A673 (cell line): ENCODE measurements around the gene PPP2R5A. TPM values are rescaled to one million over a fixed set of nuclear protein-coding genes. Genes with fewer than 3 reads are reported as not detected.

Experiments used
- BruUV-seq: library from RNA; stranded (reverse); fragments of 400-500 nt; replicated peaks from 2 replicates; lab custom pipeline; 2021; lab: Mats Ljungman, UMichigan
- CTCF ChIA-PET: fragments of 300-600 bp; sonication (Branson Sonifier 250); formaldehyde crosslinking; loops from one replicate; lab custom pipeline; 2022; ENCODE audit warnings: antibody characterized with exemption; lab: Charles Lee
- POLR2A ChIA-PET: fragments of 300-600 bp; sonication (Branson Sonifier 250); formaldehyde crosslinking; loops from one replicate; lab custom pipeline; 2022; ENCODE audit warnings: antibody characterized with exemption; ENCODE audit not compliant: low non-redundant PET; lab: Charles Lee
- DNase-seq: peaks from one replicate; pipeline ENCODE4 v3.0.0-alpha.2; 2015; ENCODE audit warnings: low spot score
- H3K27ac ChIP-seq: fragments of 200-600 bp; sonication (generic); 2 replicates; pipeline ENCODE4 v1.5.1; 2016; ENCODE audit warnings: mixed run types, low read depth, mild to moderate bottlenecking, mixed read lengths, antibody characterized with exemption, low read length; ENCODE audit not compliant: poor library complexity, severe bottlenecking
- H3K27me3 ChIP-seq: fragments of 200-600 bp; sonication (generic); replicated peaks from 2 replicates; pipeline ENCODE4 v1.6.1; 2017; ENCODE audit warnings: mixed run types, low read depth, mild to moderate bottlenecking, mixed read lengths, antibody characterized with exemption, low read length; ENCODE audit not compliant: insufficient read depth, poor library complexity
- H3K36me3 ChIP-seq: fragments of 200-600 bp; sonication (generic); 2 replicates; pipeline ENCODE4 v1.6.1; 2016; ENCODE audit warnings: mixed run types, mild to moderate bottlenecking, mixed read lengths, antibody characterized with exemption, low read length; ENCODE audit not compliant: insufficient read depth, poor library complexity, severe bottlenecking
- H3K4me1 ChIP-seq: fragments of 200-600 bp; sonication (generic); 2 replicates; pipeline ENCODE4 v1.6.1; 2017; ENCODE audit warnings: mixed run types, mild to moderate bottlenecking, mixed read lengths, antibody characterized with exemption, low read length; ENCODE audit not compliant: insufficient read depth, poor library complexity, severe bottlenecking
- H3K4me3 ChIP-seq: fragments of 200-600 bp; sonication (generic); 2 replicates; pipeline ENCODE4 v1.5.1; 2016; ENCODE audit warnings: low read depth, mixed run types, mild to moderate bottlenecking, mixed read lengths, low read length; ENCODE audit not compliant: poor library complexity, severe bottlenecking
- H3K9me3 ChIP-seq: fragments of 200-600 bp; sonication (generic); 2 replicates; pipeline ENCODE4 v1.6.1; 2016; ENCODE audit warnings: mixed run types, low read depth, mild to moderate bottlenecking, mixed read lengths, antibody characterized with exemption, low read length; ENCODE audit not compliant: poor library complexity, severe bottlenecking
- EZH2 ChIP-seq: fragments of 200-600 bp; sonication (generic); IDR thresholded peaks from 2 replicates; pipeline ENCODE4 v1.6.1; 2017; ENCODE audit warnings: borderline replicate concordance, low read depth, mild to moderate bottlenecking, mixed read lengths, antibody characterized with exemption, low read length; ENCODE audit not compliant: poor library complexity, severe bottlenecking
- intact Hi-C: fragments of 100-400 bp; cut with micrococcal nuclease; formaldehyde crosslinking; loops from one replicate; pipeline ENCODE4 v1.10.0; 2022; ENCODE audit not compliant: unreplicated experiment
- total RNA-seq: library from RNA; stranded (reverse); gene quantifications from 2 replicates; pipeline ENCODE4 v1.2.3, GENCODE V29; 2021
- TF ChIP-seq, protein P1 (sequence below): fragments of 300-800, 200-600 bp; sonication (generic); conservative IDR thresholded peaks from 2 replicates; pipeline ENCODE4 v1.5.1; 2017; ENCODE audit warnings: low read depth, mild to moderate bottlenecking, antibody characterized with exemption, low read length, moderate library complexity, mixed read lengths

The PPP2R5A gene
- total RNA-seq, 1 experiment from 2014 or later: 13.9 TPM

DNA sequence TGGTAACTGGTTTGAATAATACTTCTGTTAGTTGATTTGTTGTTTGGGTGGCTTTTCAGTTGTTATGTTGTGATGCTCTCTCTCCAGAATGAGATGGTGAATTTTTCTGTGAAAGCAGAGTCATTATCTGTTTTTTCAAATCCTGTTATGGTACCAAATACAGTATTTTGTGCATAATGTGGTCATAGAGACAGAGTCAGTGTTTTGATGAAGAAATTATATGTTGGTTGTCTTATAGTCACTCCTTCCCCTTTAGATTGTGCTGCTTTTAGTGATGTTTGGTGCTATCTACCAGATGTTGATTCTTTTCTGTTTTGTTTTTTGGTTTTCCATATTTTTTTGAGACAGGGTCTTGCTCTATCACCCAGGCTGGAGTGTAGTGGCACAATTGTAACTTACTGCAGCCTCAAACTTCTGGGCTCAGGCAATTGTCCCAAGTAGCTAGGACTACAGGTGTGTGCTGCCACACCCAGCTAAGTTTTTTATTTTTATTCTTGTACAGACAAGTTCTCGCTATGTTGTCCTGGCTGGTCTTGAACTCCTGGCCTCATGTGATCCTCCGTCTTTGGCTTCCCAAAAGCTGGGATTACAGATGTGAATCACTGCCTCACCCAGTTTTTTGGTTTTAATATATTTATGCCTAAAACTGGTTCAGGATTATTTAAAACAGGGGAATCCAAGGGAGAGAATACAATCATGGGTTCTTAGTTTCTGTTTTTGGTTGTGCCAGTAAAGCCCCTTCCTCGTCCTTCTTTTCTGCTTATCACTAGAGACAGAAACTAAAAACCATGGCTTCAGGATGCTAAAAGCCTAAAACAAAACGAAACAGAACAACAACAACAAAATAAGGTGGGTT is 7.3 kb downstream of the PPP2R5A start:
- CTCF ChIA-PET: no interaction called here
- Histone ChIP-seq H3K9me3 (no peaks in the 10 kb centered on the region), H3K4me3 (no peak overlapping the region), H3K4me1 (peaks cover 28% of the 10 kb centered on the region), H3K27ac (no peak overlapping the region), H3K36me3 (no peaks in the 10 kb centered on the region), H3K27me3 (no peaks in the 10 kb centered on the region)
- POLR2A ChIA-PET: no interaction called here
- no peak for DNase-seq
- intact Hi-C loops: no loop called here
- BruUV-seq: no TSS peak
- TF ChIP-seq, protein P1, sequence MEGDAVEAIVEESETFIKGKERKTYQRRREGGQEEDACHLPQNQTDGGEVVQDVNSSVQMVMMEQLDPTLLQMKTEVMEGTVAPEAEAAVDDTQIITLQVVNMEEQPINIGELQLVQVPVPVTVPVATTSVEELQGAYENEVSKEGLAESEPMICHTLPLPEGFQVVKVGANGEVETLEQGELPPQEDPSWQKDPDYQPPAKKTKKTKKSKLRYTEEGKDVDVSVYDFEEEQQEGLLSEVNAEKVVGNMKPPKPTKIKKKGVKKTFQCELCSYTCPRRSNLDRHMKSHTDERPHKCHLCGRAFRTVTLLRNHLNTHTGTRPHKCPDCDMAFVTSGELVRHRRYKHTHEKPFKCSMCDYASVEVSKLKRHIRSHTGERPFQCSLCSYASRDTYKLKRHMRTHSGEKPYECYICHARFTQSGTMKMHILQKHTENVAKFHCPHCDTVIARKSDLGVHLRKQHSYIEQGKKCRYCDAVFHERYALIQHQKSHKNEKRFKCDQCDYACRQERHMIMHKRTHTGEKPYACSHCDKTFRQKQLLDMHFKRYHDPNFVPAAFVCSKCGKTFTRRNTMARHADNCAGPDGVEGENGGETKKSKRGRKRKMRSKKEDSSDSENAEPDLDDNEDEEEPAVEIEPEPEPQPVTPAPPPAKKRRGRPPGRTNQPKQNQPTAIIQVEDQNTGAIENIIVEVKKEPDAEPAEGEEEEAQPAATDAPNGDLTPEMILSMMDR: no peak
- TF ChIP-seq EZH2: no peak

DNA sequence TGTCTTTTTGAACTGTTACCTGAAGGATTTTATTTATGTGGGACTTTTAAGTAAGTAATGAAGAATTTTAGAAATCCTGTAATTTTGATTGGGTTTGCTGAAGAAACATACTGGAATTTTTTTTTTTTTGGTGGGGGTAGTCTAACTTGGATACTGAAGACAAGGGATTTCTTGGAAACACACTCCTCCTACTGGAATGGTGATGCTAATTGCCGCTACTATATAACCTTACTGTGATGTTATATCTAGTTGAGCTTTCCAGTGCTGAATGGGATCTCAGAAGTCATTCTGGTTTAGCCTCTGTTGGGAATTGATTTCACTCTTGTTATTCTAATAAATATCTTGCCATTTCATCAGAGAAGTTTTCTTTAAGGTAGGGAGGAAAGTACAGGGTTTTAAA is 8.4 kb downstream of the PPP2R5A start:
- intact Hi-C loops: no loop called here
- no peaks in the 10 kb centered on the region for H3K9me3 ChIP-seq
- H3K27ac ChIP-seq: no peak overlapping the region
- ChIA-PET CTCF (interaction anchor here (0.6 kb wide), 1 partner anchor 320 kb away, joined by 3 read pairs; no protein-coding TSS in a partner anchor), POLR2A (no interaction called here)
- no peaks in the 10 kb centered on the region for H3K27me3 ChIP-seq
- no peak overlapping the region for H3K4me3 ChIP-seq
- H3K36me3 ChIP-seq: no peaks in the 10 kb centered on the region
- TF ChIP-seq, protein P1: peak; percentile 27; the same call in 1 of the 2 replicates
- no peak for TF ChIP-seq EZH2
- H3K4me1 ChIP-seq: peaks cover 23% of the 10 kb centered on the region
- DNase-seq: no peak
- BruUV-seq: no TSS peak

DNA sequence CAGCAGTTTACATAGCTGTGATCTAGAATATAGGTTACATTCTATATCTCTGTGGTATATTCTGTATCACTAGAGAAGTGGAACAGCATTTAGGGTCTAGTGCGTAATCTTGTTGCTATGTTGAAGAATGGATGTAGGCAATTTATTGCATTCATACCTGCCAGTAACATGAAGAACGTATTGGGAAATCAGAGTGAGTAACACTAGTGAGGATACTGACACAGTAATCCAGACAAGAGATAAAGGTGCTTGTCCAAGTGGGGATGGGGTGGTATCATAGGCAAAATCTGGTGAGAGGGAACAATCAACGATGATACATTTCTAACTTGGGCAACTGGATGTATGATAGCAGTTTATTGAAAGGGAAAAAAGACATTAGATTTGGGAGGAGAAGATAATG is 9.8 kb downstream of the PPP2R5A start:
- BruUV-seq: no TSS peak
- no peak overlapping the region for H3K4me3 ChIP-seq
- ChIA-PET CTCF (no interaction called here), POLR2A (no interaction called here)
- H3K27me3 ChIP-seq: no peaks in the 10 kb centered on the region
- TF ChIP-seq EZH2: no peak
- TF ChIP-seq, protein P1: no peak
- H3K36me3 ChIP-seq: no peaks in the 10 kb centered on the region
- H3K27ac ChIP-seq: no peak overlapping the region
- intact Hi-C loops: no loop called here
- peaks cover 15% of the 10 kb centered on the region for H3K4me1 ChIP-seq
- no peaks in the 10 kb centered on the region for H3K9me3 ChIP-seq
- no peak for DNase-seq
